ENCODE data around the gene FGD3. TPM values are rescaled to one million over a fixed set of nuclear protein-coding genes. Genes with fewer than 3 reads are reported as not detected.

Gene FGD3
- total RNA-seq, 1 experiment from 2014 or later: 1.8 TPM

DNA sequence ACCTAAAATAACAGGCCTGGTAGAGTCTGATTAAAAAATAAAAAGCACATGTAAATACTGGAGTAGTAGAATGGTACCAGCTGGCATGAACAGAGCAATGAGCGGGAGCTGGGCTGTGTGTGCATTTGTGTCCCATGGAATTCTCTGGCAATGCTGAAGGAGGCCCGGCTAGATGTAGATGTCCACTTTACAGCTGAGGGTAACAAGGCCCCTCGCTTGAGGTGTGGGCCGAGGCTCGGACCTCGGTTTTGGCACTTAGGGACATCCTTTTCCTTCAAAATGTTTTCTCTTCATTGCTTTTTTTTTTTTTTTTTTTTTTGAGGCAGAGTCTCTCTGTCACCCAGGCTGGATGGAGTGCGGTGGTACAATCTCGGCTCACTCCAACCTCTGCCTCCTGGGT, 1.5 kb upstream of the FGD3 start:
- no peak overlapping the region for H3K23ac ChIP-seq (ENCODE audit: insufficient read length, low read depth, low read length)

More for the DNA sequence above, 1.5 kb upstream of the FGD3 start:
- H3K14ac ChIP-seq (ENCODE audit: insufficient read depth, low read length): no peak overlapping the region
- no peaks in the 10 kb centered on the region for H4K20me1 ChIP-seq (ENCODE audit: control insufficient read depth, insufficient read depth, insufficient read length)
- H3K18ac ChIP-seq (ENCODE audit: insufficient read length, low read depth, low read length): no peak overlapping the region
- no peak for DNase-seq
- H3K27ac ChIP-seq (ENCODE audit: insufficient read length, low read depth, low read length): no peak overlapping the region
- no peaks in the 10 kb centered on the region for H3K23me2 ChIP-seq (ENCODE audit: insufficient read length, low read depth, low read length, poor library complexity, severe bottlenecking)
- H2BK5ac ChIP-seq (ENCODE audit: insufficient read length, low read length): no peak overlapping the region
- H3K27ac Mint-ChIP-seq: no peak overlapping the region
- no peaks in the 10 kb centered on the region for H3K27me3 ChIP-seq (ENCODE audit: insufficient read depth, low read length)
- H3K79me1 ChIP-seq (ENCODE audit: insufficient read depth, low read depth, low read length, poor library complexity, severe bottlenecking): no peaks in the 10 kb centered on the region
- H3K4ac ChIP-seq (ENCODE audit: low read depth, low read length): no peak overlapping the region
- H3K4me1 ChIP-seq (ENCODE audit: insufficient read depth, low read length): no peaks in the 10 kb centered on the region
- no peak overlapping the region for H4K8ac ChIP-seq (replicated peaks; ENCODE audit: insufficient read length, low read depth, low read length)
- H2AFZ ChIP-seq (ENCODE audit: low read length): no peak overlapping the region
- H3K9ac ChIP-seq (ENCODE audit: extremely low read depth, insufficient read length, low read length): no peak overlapping the region
- H3K4me2 ChIP-seq (ENCODE audit: insufficient read depth, insufficient read length, low read length): no peak overlapping the region
- peaks cover 17 to 19% of the 10 kb centered on the region in 2 experiments for H3K9me3 Mint-ChIP-seq
- no peaks in the 10 kb centered on the region for H3K79me2 ChIP-seq (ENCODE audit: insufficient read depth, low read length)
- H3K36me3 Mint-ChIP-seq (ENCODE audit: insufficient read depth in 1 of 3, low read depth in 3 of 3): peaks cover 8 to 16% (median 10%) of the 10 kb centered on the region in 3 experiments; a peak in 6 of 7 replicates
- no peak overlapping the region for H2BK120ac ChIP-seq (ENCODE audit: low read depth, low read length, poor library complexity, severe bottlenecking)
- TF ChIP-seq, protein P1, sequence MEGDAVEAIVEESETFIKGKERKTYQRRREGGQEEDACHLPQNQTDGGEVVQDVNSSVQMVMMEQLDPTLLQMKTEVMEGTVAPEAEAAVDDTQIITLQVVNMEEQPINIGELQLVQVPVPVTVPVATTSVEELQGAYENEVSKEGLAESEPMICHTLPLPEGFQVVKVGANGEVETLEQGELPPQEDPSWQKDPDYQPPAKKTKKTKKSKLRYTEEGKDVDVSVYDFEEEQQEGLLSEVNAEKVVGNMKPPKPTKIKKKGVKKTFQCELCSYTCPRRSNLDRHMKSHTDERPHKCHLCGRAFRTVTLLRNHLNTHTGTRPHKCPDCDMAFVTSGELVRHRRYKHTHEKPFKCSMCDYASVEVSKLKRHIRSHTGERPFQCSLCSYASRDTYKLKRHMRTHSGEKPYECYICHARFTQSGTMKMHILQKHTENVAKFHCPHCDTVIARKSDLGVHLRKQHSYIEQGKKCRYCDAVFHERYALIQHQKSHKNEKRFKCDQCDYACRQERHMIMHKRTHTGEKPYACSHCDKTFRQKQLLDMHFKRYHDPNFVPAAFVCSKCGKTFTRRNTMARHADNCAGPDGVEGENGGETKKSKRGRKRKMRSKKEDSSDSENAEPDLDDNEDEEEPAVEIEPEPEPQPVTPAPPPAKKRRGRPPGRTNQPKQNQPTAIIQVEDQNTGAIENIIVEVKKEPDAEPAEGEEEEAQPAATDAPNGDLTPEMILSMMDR (conservative IDR thresholded peaks at IDR 0.05): no peak
- no peak overlapping the region for H3T11ph ChIP-seq (ENCODE audit: low read length)
- no peak overlapping the region for H4K5ac ChIP-seq (ENCODE audit: insufficient read length, low read depth, low read length)
- H3K4me3 Mint-ChIP-seq: no peak overlapping the region
- H4K91ac ChIP-seq (ENCODE audit: insufficient read length, low read depth, low read length): no peak overlapping the region
- no peaks in the 10 kb centered on the region for H3K9me3 ChIP-seq (ENCODE audit: control insufficient read depth, low read depth, low read length)
- peaks cover 11 to 16% of the 10 kb centered on the region in 2 experiments for H3K4me1 Mint-ChIP-seq
- no CpG with 5 or more reads among the region's 8 CpGs for WGBS (ENCODE audit: extremely low coverage, insufficient read length, low lambda C conversion rate)
- no peak overlapping the region for H3K56ac ChIP-seq (ENCODE audit: insufficient read length, low read depth, low read length)
- no peak overlapping the region for H2AK5ac ChIP-seq (ENCODE audit: insufficient read length, low read length)
- H2BK12ac ChIP-seq (ENCODE audit: insufficient read length, low read depth, low read length): no peak overlapping the region
- H2BK15ac ChIP-seq (ENCODE audit: low read depth, low read length): no peak overlapping the region
- no peak overlapping the region for H2BK20ac ChIP-seq (ENCODE audit: low read depth, low read length, poor library complexity, severe bottlenecking)
- H3K27me3 Mint-ChIP-seq (ENCODE audit: low read depth): peaks cover 28% of the 10 kb centered on the region
